ENCODE data around the gene PARD3.

Gene PARD3

DNA sequence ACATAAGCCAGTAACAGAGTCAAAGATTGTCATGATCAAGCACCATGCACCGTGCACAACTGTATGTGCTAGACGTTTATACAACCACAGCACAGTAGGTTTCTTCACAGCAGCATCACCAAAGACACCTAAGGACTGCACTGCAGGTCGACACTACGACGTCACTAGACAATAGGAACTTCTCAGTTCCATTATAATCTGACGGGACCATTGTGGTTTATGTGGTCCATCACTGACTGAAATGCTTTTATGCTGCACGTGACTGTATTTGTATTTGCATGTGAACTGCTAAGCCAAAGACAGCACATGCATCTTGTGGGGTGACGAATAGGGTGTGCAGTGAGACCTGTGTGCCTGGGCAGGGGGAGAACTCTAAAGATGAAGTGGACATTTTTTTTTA lies 164.9 kb downstream of the PARD3 start:
- Histone ChIP-seq H3K27me3 (ENCODE audit: insufficient read depth, low read depth) (no peaks in the 10 kb centered on the region), H4K20me1 (ENCODE audit: insufficient read depth) (no peaks in the 10 kb centered on the region), H3K4me2 (no peak overlapping the region), H2AFZ (ENCODE audit: low read depth) (no peak overlapping the region), H3K27ac (no peak overlapping the region), H3K4me3 (IDR thresholded peaks at IDR 0.05; ENCODE audit: insufficient read depth, low read depth, low read length) (no peak overlapping the region), H3K9ac (no peak overlapping the region), H3K36me3 (ENCODE audit: insufficient read depth) (no peaks in the 10 kb centered on the region), H3K79me2 (ENCODE audit: insufficient read depth, low read depth) (peaks cover 23% of the 10 kb centered on the region), H3K4me1 (ENCODE audit: low read depth, poor library complexity, severe bottlenecking) (no peaks in the 10 kb centered on the region)
- TF ChIP-seq, protein P1, sequence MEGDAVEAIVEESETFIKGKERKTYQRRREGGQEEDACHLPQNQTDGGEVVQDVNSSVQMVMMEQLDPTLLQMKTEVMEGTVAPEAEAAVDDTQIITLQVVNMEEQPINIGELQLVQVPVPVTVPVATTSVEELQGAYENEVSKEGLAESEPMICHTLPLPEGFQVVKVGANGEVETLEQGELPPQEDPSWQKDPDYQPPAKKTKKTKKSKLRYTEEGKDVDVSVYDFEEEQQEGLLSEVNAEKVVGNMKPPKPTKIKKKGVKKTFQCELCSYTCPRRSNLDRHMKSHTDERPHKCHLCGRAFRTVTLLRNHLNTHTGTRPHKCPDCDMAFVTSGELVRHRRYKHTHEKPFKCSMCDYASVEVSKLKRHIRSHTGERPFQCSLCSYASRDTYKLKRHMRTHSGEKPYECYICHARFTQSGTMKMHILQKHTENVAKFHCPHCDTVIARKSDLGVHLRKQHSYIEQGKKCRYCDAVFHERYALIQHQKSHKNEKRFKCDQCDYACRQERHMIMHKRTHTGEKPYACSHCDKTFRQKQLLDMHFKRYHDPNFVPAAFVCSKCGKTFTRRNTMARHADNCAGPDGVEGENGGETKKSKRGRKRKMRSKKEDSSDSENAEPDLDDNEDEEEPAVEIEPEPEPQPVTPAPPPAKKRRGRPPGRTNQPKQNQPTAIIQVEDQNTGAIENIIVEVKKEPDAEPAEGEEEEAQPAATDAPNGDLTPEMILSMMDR (conservative IDR thresholded peaks at IDR 0.05; ENCODE audit: low read depth, low read length): no peak

DNA sequence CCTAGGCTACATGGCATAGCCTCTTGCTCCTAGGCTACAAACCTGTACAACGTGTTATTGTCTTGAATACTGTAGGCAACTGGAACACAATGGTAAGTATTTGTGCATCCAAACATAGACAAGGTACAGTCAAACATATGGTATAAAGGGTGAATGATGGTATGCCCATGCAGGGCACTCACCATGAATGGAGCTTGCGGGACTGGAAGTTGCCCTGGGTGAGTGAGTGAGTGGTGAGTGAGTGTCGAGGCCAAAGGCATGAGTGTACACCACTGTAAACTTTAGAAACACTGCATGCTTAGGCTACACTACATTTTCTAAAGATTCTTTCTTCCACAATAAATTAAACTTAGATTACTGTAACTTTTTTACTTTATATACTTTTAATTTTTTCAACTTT lies 165.7 kb downstream of the PARD3 start:
- Histone ChIP-seq H3K4me3 (IDR thresholded peaks at IDR 0.05; ENCODE audit: insufficient read depth, low read depth, low read length) (no peak overlapping the region), H4K20me1 (ENCODE audit: insufficient read depth) (no peaks in the 10 kb centered on the region), H2AFZ (ENCODE audit: low read depth) (no peak overlapping the region), H3K27ac (no peak overlapping the region), H3K4me1 (ENCODE audit: low read depth, poor library complexity, severe bottlenecking) (no peaks in the 10 kb centered on the region), H3K9ac (no peak overlapping the region), H3K4me2 (no peak overlapping the region), H3K27me3 (ENCODE audit: insufficient read depth, low read depth) (no peaks in the 10 kb centered on the region), H3K79me2 (ENCODE audit: insufficient read depth, low read depth) (peaks cover 17% of the 10 kb centered on the region), H3K36me3 (ENCODE audit: insufficient read depth) (no peaks in the 10 kb centered on the region)
- TF ChIP-seq, protein P1 (conservative IDR thresholded peaks at IDR 0.05; ENCODE audit: low read depth, low read length): no peak

DNA sequence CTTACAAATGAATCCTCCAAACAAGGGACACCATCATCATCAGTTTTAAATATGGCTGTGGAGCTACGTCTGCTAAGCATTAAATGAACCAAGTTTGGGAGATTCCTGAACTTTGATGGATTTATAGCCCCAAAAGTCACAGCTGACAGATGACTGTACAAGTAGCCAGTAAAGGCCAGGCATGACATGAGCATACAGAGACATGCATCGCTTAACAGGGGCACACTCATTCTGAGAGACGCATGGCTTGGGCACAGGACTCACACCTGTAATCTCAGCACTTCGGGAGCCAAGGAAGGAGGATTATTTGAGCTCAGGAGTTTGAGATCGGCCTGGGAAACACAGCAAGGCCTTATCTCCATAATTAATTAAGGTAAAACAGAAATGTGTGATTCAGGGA lies 166.2 kb downstream of the PARD3 start:
- TF ChIP-seq, protein P1 (conservative IDR thresholded peaks at IDR 0.05; ENCODE audit: low read depth, low read length): no peak
- H3K4me3 ChIP-seq (IDR thresholded peaks at IDR 0.05; ENCODE audit: insufficient read depth, low read depth, low read length): no peak overlapping the region
- no peak overlapping the region for H3K9ac ChIP-seq
- H2AFZ ChIP-seq (ENCODE audit: low read depth): no peak overlapping the region
- no peak overlapping the region for H3K4me2 ChIP-seq
- peaks cover 12% of the 10 kb centered on the region for H3K79me2 ChIP-seq (ENCODE audit: insufficient read depth, low read depth)
- no peaks in the 10 kb centered on the region for H3K27me3 ChIP-seq (ENCODE audit: insufficient read depth, low read depth)
- H3K36me3 ChIP-seq (ENCODE audit: insufficient read depth): no peaks in the 10 kb centered on the region
- no peak overlapping the region for H3K27ac ChIP-seq
- H4K20me1 ChIP-seq (ENCODE audit: insufficient read depth): no peaks in the 10 kb centered on the region
- no peaks in the 10 kb centered on the region for H3K4me1 ChIP-seq (ENCODE audit: low read depth, poor library complexity, severe bottlenecking)

DNA sequence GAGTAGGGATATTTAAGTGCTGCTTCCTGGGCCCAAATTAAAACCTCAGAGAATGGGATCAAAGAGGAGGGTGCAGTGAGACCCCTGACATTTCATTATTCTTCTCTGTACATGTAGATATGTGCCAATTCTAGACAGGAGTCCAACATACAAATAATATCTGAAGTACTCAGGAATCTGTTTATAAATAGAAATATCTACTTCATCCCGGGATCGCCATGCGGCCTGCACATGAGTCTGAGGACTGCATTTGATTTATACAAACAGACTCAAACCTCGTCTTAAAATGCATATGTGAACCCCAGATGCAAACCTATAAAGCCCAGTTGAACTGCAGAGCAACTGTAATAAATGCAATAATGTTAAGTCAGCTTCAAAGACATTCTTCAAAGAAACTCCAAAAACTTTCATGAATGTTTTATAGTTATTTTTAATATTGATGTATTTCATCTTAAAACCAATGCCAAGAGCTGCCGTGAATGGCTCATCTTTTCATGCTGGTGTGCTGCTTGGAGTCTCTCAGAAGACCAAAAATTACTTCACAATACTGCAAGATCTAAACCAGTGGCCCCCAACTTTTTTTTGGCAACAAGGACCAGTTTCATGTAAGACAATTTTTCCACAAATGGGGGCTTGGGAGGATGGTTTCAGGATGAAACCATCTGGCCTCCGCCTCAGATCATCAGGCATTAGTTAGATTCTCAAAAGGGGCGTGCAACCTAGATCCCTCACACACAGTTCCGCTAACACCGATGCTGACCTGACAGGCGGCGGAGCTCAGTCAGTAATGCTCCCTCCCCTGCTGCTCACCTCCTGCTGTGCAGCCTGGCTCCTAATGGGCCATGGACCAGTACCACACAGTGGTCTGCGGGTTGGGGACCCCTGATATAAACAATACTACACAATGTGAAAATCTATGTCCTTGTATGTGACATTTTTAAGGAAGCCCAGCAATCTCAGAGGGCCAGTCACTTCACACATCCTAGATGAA lies 166.9 kb downstream of the PARD3 start:
- Histone ChIP-seq H3K36me3 (ENCODE audit: insufficient read depth) (no peaks in the 10 kb centered on the region), H3K4me3 (IDR thresholded peaks at IDR 0.05; ENCODE audit: insufficient read depth, low read depth, low read length) (no peak overlapping the region), H4K20me1 (ENCODE audit: insufficient read depth) (no peaks in the 10 kb centered on the region), H2AFZ (ENCODE audit: low read depth) (no peak overlapping the region), H3K27me3 (ENCODE audit: insufficient read depth, low read depth) (no peaks in the 10 kb centered on the region), H3K9ac (no peak overlapping the region), H3K27ac (no peak overlapping the region), H3K4me2 (no peak overlapping the region), H3K79me2 (ENCODE audit: insufficient read depth, low read depth) (peaks cover 5% of the 10 kb centered on the region; the same call in 1 of the 2 replicates), H3K4me1 (ENCODE audit: low read depth, poor library complexity, severe bottlenecking) (no peaks in the 10 kb centered on the region)
- TF ChIP-seq, protein P1 (conservative IDR thresholded peaks at IDR 0.05; ENCODE audit: low read depth, low read length): no peak

Data from KMS-11 (cell line).